ENCODE results near the gene COX7A2.

COX7A2 gene

GRCh38 chr6:75267461-75267860 is 23.9 kb upstream of the COX7A2 start:
- H3K4me3 ChIP-seq (ENCODE audit: low read depth in 1 of 2, low read length in 2 of 2): no peak overlapping the region
- no peak overlapping the region for H3K4me2 ChIP-seq (ENCODE audit: insufficient read depth, low read length)
- no peak overlapping the region for H3K27ac ChIP-seq (ENCODE audit: low read length)
- H3K79me2 ChIP-seq (ENCODE audit: insufficient read depth, low read length): peaks cover 74% of the 10 kb centered on the region
- H3K4me1 ChIP-seq (ENCODE audit: insufficient read depth, low read length): peaks cover 6% of the 10 kb centered on the region; the same call in 1 of the 2 replicates
- no peak overlapping the region for H3K9ac ChIP-seq (ENCODE audit: low read depth, low read length)
- H3K36me3 ChIP-seq (ENCODE audit: insufficient read depth, low read length): peaks cover 40% of the 10 kb centered on the region
- DNase-seq (no peak), ATAC-seq (ENCODE audit: insufficient read depth, low read depth) (no peak)
- peaks cover 25% of the 10 kb centered on the region; the same call in 1 of the 2 replicates for H4K20me1 ChIP-seq (ENCODE audit: insufficient read depth, low read length)
- H3K27me3 ChIP-seq (ENCODE audit: insufficient read depth, low read length, poor library complexity): no peaks in the 10 kb centered on the region
- TF ChIP-seq, protein P1, sequence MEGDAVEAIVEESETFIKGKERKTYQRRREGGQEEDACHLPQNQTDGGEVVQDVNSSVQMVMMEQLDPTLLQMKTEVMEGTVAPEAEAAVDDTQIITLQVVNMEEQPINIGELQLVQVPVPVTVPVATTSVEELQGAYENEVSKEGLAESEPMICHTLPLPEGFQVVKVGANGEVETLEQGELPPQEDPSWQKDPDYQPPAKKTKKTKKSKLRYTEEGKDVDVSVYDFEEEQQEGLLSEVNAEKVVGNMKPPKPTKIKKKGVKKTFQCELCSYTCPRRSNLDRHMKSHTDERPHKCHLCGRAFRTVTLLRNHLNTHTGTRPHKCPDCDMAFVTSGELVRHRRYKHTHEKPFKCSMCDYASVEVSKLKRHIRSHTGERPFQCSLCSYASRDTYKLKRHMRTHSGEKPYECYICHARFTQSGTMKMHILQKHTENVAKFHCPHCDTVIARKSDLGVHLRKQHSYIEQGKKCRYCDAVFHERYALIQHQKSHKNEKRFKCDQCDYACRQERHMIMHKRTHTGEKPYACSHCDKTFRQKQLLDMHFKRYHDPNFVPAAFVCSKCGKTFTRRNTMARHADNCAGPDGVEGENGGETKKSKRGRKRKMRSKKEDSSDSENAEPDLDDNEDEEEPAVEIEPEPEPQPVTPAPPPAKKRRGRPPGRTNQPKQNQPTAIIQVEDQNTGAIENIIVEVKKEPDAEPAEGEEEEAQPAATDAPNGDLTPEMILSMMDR (IDR thresholded peaks at IDR 0.05; ENCODE audit: borderline replicate concordance, extremely low read depth, low read length, poor library complexity, severe bottlenecking): no peak
- no peaks in the 10 kb centered on the region for H3K9me3 ChIP-seq (ENCODE audit: insufficient read depth, low read length, severe bottlenecking)
- H2AFZ ChIP-seq (ENCODE audit: low read depth, low read length): no peak overlapping the region

DNA sequence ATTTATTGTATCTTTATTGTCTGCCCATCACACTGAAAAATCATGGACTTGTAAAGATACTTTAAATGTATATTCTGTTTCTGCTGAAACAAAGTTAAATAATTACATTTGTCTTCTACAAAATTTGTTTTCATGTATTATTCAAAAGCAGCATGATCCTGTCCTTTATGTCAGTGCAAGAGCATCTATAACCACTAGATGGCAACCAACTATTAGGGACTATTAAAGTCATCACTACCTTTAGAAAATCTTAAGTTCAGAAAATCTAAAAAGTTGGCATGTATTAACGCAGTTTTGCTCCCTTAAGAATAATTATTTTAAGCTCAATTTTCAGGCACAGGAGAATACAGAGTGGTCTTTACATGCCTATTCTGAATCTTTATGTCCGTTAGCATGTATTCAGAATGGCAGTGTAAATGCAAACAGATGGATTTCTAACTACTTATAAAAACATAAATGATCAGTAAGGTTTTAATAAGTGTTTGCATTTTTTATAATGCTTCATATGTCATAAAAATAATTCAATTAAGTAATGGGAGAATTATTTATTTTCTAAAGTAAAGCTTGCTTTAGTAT is 23.2 kb upstream of the COX7A2 start:
- Histone ChIP-seq H3K27me3 (ENCODE audit: insufficient read depth, low read length, poor library complexity) (no peaks in the 10 kb centered on the region), H3K79me2 (ENCODE audit: insufficient read depth, low read length) (peaks cover 68% of the 10 kb centered on the region), H3K9me3 (ENCODE audit: insufficient read depth, low read length, severe bottlenecking) (no peaks in the 10 kb centered on the region), H3K27ac (ENCODE audit: low read length) (no peak overlapping the region), H4K20me1 (ENCODE audit: insufficient read depth, low read length) (peaks cover 24% of the 10 kb centered on the region; the same call in 1 of the 2 replicates), H3K36me3 (ENCODE audit: insufficient read depth, low read length) (peaks cover 41% of the 10 kb centered on the region), H3K4me2 (ENCODE audit: insufficient read depth, low read length) (no peak overlapping the region), H2AFZ (ENCODE audit: low read depth, low read length) (no peak overlapping the region), H3K9ac (ENCODE audit: low read depth, low read length) (no peak overlapping the region), H3K4me1 (ENCODE audit: insufficient read depth, low read length) (no peaks in the 10 kb centered on the region), H3K4me3 (ENCODE audit: low read depth in 1 of 2, low read length in 2 of 2) (no peak overlapping the region)
- TF ChIP-seq, protein P1 (IDR thresholded peaks at IDR 0.05; ENCODE audit: borderline replicate concordance, extremely low read depth, low read length, poor library complexity, severe bottlenecking): peak; percentile 82
- TF ChIP-seq EZH2 (IDR thresholded peaks at IDR 0.05; ENCODE audit: borderline replicate concordance, low read depth, low read length, severe bottlenecking): no peak
- DNase-seq (no peak), ATAC-seq (ENCODE audit: insufficient read depth, low read depth) (peak; percentile 89)

DNA sequence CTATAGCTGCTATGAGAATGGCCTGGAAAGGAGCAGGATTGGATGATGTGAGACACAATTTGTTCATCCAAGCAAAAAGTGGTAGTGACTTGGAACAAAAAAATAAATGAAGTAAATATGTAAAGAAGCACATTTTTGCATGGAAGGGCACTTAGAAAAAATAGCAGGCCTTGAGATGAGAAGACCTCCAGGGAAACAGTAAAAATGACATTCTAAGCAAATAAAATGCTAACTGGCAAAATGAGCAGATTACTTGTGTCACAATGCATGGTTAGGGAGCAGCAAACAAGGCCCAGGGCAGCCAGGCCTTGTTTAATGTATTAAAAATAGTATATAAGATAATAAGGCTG is 19.8 kb upstream of the COX7A2 start:
- TF ChIP-seq, protein P1 (IDR thresholded peaks at IDR 0.05; ENCODE audit: borderline replicate concordance, extremely low read depth, low read length, poor library complexity, severe bottlenecking): no peak
- no peak for TF ChIP-seq EZH2 (IDR thresholded peaks at IDR 0.05; ENCODE audit: borderline replicate concordance, low read depth, low read length, severe bottlenecking)
- Histone ChIP-seq H3K9me3 (ENCODE audit: insufficient read depth, low read length, severe bottlenecking) (no peaks in the 10 kb centered on the region), H2AFZ (ENCODE audit: low read depth, low read length) (no peak overlapping the region), H3K4me3 (ENCODE audit: low read depth in 1 of 2, low read length in 2 of 2) (no peak overlapping the region), H3K4me2 (ENCODE audit: insufficient read depth, low read length) (no peak overlapping the region), H4K20me1 (ENCODE audit: insufficient read depth, low read length) (peaks cover 6% of the 10 kb centered on the region; the same call in 1 of the 2 replicates), H3K36me3 (ENCODE audit: insufficient read depth, low read length) (peaks cover 65% of the 10 kb centered on the region), H3K4me1 (ENCODE audit: insufficient read depth, low read length) (no peaks in the 10 kb centered on the region), H3K27ac (ENCODE audit: low read length) (no peak overlapping the region), H3K27me3 (ENCODE audit: insufficient read depth, low read length, poor library complexity) (no peaks in the 10 kb centered on the region), H3K9ac (ENCODE audit: low read depth, low read length) (no peak overlapping the region), H3K79me2 (ENCODE audit: insufficient read depth, low read length) (peaks cover 36% of the 10 kb centered on the region)
- ATAC-seq (ENCODE audit: insufficient read depth, low read depth) (no peak), DNase-seq (no peak)
